A549 (cell line): Measurements from ENCODE around the gene NUP50.

Source experiments
- JUNB ChIP-seq: fragments of >200 bp; sonication (Bioruptor Twin); formaldehyde crosslinking; IDR thresholded peaks from 2 replicates; pipeline ENCODE4 v1.6.1; 2016
- KDM5A ChIP-seq: fragments of 200-600 bp; sonication (generic); IDR thresholded peaks from 2 replicates; pipeline ENCODE4 v1.6.1; 2016; ENCODE audit warnings: antibody characterized with exemption, mild to moderate bottlenecking
- POLR2A ChIP-seq: IDR thresholded peaks from 2 replicates; pipeline ENCODE4 v1.6.1; 2012; ENCODE audit warnings: mild to moderate bottlenecking, low read length
- TF ChIP-seq, protein P1 (sequence below): fragments of 200-600 bp; sonication (generic); IDR thresholded peaks from 2 replicates; pipeline ENCODE4 v1.6.1; 2016; ENCODE audit warnings: antibody characterized with exemption, mild to moderate bottlenecking, moderate library complexity

DNA sequence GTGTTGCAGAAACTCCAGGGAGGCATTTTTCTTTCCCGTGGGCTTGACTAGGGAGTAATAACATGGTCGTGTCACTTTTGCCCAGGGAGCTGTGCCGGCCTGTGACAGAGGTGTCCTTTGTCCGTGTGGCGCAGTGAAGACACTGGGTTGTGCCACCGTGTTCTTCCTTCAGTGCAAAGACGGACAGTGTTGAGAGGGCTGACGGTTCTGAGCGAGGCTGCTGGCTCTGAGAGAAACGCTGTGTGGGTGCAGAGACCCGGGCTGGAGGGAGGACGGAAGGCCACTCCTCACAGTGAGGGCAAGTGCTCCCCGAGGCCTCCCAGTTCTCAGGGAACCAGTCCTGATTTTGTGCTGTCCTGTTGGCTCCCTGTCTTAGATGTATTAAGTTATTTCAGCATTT is 20.2 kb downstream of the NUP50 start:
- no peak for TF ChIP-seq JUNB
- TF ChIP-seq, protein P1, sequence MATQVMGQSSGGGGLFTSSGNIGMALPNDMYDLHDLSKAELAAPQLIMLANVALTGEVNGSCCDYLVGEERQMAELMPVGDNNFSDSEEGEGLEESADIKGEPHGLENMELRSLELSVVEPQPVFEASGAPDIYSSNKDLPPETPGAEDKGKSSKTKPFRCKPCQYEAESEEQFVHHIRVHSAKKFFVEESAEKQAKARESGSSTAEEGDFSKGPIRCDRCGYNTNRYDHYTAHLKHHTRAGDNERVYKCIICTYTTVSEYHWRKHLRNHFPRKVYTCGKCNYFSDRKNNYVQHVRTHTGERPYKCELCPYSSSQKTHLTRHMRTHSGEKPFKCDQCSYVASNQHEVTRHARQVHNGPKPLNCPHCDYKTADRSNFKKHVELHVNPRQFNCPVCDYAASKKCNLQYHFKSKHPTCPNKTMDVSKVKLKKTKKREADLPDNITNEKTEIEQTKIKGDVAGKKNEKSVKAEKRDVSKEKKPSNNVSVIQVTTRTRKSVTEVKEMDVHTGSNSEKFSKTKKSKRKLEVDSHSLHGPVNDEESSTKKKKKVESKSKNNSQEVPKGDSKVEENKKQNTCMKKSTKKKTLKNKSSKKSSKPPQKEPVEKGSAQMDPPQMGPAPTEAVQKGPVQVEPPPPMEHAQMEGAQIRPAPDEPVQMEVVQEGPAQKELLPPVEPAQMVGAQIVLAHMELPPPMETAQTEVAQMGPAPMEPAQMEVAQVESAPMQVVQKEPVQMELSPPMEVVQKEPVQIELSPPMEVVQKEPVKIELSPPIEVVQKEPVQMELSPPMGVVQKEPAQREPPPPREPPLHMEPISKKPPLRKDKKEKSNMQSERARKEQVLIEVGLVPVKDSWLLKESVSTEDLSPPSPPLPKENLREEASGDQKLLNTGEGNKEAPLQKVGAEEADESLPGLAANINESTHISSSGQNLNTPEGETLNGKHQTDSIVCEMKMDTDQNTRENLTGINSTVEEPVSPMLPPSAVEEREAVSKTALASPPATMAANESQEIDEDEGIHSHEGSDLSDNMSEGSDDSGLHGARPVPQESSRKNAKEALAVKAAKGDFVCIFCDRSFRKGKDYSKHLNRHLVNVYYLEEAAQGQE: no peak
- no peak for TF ChIP-seq KDM5A
- no peak for TF ChIP-seq POLR2A
